Inflammatory macrophage treated with lipopolysaccharide for 1 hour (primary cell): Measurements from ENCODE around the gene ALG10.
"Not testable (repeated sequence)": the region's sequence is repeated elsewhere in the genome, so short reads cannot be mapped to it uniquely, and the experiment has no call there.

ENCODE experiments used
- DNase-seq, 2 donors: peaks; one replicate each; pipeline ENCODE4 v3.0.0-alpha.2; 2020 to 2022

Gene ALG10, protein sequence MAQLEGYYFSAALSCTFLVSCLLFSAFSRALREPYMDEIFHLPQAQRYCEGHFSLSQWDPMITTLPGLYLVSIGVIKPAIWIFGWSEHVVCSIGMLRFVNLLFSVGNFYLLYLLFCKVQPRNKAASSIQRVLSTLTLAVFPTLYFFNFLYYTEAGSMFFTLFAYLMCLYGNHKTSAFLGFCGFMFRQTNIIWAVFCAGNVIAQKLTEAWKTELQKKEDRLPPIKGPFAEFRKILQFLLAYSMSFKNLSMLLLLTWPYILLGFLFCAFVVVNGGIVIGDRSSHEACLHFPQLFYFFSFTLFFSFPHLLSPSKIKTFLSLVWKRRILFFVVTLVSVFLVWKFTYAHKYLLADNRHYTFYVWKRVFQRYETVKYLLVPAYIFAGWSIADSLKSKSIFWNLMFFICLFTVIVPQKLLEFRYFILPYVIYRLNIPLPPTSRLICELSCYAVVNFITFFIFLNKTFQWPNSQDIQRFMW

DNA sequence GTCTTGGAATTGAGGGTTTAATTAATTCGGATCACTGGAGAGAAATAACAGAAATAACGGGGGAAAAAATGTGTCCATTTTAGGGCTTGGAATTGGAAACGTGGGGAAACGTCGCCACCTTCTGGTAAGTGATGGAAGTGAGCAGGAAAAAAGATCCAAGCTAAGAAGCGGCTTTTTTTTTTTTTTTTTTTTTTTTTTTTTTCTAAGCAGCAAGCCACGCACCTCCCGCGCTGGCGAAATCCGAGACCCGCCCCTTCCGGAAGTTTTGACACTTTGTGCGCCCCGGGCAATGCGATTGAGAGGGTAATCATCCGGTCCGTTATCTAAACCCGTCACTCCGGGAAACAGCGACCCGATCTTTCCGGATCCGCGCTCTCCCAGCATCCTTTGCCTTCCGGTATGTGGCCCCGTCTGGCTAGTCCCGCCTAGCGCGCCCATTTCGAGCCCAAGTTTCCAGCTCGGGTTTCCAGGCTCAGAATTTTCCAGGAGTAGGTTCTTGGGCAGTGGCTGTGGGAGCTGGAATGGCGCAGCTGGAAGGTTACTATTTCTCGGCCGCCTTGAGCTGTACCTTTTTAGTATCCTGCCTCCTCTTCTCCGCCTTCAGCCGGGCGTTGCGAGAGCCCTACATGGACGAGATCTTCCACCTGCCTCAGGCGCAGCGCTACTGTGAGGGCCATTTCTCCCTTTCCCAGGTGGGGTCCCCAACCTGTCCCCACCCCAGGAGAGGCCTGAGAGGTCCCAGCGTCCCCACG, at the start of gene ALG10:
Gene ALG10 (plus strand): TSS at position 418 of the 752 bp plus-strand sequence. CDS start 104 bp downstream, at position 522.
- peak; percentile 97 to 99 for DNase-seq

DNA sequence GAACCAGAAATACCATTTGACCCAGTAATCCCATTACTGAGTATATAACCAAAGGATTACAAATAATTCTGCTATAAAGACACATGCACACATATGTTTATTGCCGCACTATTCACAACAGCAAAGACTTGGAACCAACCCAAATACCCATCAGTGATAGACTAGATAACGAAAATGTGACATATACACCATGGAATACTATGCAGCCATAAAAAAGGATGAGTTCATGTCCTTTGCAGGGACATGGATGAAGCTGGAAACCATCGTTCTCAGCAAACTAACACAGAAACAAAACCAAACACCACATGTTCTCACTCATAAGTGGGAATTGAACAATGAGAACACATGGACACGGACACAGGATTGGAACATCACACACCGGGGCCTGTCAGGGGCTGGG, 49.4 kb upstream of the ALG10 start:
- not testable (repeated sequence) for DNase-seq

DNA sequence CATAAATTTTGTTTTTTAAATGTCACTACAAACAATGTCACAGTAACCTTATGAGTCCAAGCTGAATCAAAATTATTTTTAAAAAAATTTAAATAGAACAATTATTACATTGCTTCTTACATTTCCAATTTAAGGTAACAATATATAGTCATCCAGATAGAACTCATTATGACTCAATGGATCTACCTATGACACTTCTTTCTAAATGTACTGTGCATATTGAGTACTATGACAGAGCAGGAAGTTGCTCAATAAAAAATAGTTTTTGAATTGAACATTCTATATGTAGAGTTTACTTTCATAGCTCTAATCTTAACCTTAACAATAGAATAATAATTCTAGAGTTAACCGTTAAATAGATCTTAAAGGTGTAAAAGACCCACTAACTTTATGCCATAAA, 44.4 kb upstream of the ALG10 start:
- DNase-seq = no peak

DNA sequence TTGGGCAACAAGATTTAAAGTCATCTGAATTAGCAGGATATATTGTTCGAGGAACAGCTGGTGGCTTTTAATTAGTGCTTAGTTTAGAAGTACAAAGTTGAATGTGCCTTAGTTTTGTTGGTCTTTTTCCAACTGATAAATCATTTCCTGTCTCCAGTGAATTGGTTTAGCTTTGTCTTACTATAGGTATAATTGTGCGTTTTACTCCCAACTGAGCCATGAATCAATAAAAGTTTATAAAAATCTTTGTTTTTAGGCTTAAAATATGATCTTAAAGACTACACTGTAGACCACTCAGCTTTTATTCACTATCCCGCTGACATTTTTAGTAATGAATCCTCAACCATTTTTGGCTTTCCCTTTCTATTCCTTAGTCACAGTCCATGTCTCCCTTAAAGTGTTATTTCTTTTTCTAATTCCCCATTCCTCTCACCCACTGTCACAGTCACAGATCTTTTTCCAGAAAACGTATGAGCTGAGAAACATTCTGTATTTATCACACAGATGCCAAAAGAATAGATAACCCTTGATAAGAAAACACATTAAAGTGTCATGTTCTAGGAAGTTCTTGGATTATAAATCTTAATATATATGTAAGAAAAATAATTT, 34.0 kb upstream of the ALG10 start:
- no peak for DNase-seq

DNA sequence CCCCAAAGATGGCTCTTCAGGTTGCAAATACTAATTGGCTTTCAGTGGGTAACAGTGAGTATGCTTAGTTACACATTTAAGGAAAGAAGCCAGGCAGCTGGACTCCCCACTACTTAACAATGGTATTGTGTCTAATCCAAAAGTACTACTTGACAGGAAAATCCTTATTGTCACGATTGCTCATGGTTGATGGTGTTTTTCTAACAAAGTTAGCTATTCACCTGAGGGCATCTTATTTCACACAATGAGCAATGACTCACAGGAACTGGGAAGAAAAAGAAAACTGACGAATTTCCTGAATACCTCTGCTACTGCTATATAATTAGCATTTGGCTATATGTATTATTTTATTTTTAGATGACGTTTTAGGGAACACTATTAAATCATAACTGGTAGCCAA, 33.4 kb upstream of the ALG10 start:
- no peak for DNase-seq

DNA sequence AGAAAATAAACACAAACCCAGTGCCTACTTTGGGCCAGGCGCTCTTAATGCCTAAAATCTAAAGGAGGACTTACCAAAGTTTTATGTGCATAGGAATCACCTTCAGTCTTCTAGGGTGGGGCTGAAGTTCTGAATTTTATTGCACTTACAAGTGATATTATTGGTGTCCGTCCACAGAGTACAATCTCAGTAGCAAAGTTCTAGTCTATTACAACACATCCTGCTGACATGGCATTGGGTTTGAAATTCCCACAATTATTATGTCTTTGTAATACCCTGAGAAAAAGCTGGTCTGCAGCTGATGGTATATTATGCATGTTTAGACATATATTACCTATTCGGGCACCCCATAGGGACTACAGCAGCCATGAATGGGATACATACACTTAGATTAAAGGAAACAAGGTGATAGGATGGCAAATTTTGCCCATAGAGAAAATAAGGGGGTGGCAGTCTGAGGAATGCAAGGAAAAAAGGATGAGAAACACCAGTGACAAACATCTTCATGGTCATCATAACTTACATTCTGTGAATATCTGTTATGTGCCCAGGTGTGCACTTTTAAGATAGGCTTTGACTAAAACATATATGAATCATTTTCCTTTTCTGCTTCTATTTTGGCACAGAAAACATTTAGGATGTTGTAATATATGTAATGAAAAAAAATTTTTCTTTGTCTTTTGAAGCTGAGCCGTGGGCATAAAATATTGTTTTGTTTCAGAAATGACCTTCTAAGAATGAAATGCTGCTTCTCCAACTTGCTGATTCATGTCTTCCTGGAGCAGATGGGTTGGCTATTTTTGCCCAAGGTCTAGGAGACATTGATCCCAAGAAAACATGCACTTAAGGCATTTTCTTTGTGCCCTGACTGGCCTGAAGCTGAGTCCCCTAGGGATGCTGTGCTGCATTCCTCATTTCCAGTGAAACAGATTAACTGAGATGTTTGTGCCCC, 27.2 kb upstream of the ALG10 start:
- no peak for DNase-seq

DNA sequence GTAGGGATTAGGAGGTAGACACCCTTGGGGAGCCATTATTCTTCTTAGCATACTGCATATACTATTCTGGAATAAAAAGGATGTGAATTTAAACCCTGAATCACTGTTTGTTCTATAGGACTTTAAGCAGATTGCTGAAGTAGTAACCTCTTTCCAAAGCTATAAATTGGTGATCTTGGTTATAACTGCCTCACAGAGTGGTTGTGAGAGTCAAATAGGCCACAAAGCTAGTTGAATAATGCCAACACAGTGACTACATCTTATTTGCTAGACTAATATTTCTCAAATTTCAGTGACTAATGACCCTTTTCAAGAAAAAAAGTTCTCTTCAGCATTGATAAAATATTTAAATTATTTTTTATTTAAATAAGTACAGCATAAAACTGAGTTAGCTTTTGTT, 13.5 kb upstream of the ALG10 start:
- not testable (repeated sequence) for DNase-seq

DNA sequence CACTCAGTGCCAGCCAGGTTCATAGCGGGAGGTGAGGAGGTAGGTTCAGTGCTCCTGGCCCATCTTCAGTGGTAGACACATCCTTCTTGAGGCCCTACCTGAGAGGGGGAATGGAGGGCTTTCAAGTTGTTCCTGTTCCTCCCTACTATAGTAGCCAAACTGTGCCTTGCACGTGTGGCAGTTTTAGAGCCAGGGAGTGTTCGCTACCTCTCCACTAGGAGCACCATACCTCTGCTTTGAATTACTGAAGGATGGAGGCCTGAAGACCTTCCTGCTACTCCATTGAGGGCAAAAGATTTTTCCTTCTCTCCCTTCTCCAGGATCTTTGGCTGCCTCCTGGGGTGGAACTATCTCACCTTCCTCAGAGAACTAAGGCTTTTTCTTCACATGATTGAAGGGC, 5.9 kb upstream of the ALG10 start:
- DNase-seq = no peak

DNA sequence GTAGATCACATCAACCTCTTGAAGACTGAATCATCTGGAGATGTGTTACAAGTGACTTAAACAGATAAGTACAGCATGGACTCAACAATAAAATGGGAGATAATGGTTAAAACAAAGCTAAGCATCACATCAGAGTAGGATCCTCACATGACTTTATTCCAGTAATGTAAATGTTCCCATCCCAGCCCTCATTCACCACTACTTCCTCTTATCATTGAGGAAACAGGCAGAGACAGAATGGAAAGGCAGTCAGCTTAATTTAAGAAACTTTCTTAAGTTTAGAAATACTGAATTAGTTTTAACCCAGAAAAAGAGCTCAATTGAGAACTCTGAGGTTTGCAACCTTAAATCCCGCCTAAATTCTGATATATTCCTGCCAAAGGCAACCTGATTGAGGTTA, 1.2 kb upstream of the ALG10 start:
- DNase-seq = peak; percentile 16 to 20

DNA sequence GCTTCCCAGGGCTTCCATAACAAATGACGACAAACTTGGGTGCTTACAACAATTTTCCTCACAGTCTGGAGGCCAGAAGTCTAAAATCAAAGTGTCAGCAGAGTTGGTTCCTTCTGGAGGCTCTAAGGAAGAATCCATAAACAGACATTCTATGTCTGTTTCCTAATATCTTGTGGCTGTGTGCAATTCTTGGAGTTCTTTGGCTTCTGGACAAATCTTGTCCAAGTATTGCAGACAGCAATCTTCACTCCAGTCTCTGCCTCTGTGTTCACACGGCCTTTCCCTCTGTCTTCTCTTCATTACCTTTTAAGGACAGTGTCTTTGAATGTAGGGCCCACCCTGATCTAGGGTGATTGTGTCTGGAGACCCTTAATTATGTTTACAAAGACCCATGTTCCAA, 5.4 kb downstream of the ALG10 start:
- not testable (repeated sequence) for DNase-seq

DNA sequence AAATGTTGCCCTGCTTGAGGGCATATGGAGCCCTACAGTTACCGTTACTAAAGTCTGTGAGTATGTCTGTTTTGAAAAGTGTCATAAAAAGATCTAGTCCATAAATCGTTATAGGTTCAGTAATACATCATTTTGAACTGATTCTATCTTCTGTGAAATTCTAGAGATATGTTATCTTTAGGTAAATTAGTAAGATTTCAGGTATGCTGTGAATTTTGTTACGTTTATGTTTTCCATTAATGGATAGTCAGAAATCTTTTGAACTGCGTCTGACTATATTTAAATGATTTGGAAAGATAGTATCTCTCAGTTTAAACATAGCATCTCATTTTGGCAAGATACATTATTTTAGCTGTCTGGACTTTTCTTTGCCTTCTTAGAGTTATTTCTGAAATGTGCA, 8.3 kb downstream of the ALG10 start:
- DNase-seq = no peak

DNA sequence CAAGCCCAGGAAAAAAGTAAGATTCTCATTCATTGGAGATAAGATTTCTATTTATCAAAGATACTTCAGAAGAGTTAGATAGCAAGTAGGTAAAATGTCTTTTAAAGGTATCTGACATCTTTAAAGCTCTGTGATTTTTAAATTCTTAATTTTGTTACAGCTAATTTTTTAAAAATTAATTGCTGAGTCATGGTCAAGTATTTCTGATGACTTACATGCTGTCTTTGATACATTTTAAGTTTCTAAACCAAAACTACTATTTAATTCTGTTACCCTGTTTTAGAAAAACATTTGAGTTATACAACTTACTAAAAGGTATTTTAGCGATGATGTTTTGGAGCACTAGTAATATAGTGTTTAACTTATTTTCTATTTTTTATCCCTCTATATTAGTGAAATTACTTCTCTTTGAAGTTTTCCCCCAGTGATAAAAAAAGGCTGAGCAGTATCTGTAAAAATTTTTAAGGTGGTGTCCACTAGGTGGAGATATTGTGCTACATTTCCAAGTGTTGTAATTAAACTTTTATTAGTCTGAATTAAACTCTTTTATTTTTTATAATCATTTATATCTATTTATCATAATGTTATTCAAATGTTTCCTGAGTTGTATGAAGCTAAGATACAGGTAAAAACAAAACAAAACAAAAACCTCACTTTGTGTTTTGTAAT, 11.5 kb downstream of the ALG10 start:
- peak in 1 of 2 donors; percentile 53 for DNase-seq

DNA sequence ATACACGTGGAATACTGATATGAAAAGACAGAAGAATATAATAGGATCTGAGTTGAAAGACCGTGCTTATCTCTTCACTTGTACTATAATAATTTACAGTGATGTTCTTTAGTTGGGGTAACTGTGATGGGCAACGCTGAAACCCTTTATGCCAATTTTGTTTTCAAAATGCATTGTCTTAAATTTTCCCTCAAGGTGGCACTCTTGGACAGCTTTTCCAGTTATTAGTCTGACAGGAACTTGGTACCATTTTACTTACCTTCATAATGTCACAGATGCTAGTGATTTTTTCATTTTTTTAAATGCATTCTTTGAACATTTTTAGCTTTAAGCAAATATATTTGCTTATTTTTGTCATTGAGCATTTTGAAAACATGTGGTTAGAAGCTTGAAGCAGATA, 16.1 kb downstream of the ALG10 start:
- not testable (repeated sequence) for DNase-seq

DNA sequence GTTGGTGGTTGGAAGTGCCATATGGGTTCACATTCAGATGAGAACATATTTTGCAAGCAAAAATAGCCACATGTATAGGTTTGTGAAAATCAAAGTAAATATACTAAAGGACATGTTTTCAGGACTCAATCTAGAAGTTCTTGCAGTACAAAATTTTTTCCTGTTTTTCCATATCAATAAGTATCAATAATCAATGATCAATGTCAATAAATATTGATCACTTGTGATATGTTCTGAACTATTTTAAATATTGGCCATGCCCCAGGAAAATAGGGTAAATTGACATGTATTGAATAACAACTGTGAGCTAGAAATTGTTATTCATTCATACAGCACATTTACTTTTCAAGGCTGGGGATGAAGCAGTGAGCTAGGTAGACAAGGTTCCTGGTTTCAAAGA, 24.3 kb downstream of the ALG10 start:
- DNase-seq = no peak

DNA sequence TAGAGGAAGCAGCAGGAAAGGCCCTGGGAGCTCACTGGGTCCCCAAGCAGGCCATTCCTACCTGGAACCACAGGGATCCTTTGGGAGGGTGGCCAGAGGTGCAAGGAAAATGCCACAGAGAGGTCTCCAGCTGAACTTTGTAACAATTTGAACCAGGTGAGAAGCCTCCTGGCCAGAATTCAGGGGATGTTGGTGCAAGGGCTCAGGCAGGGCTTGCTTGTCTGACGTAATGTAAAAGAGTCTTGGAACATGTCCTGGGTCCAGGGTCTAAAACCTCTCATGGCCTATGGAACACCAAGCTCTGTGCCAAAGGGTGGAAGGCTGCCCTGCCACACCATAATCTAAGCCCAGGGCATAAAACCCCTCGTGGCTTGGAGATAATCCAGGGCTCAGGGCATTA, 25.6 kb downstream of the ALG10 start:
- DNase-seq = not testable (repeated sequence)

DNA sequence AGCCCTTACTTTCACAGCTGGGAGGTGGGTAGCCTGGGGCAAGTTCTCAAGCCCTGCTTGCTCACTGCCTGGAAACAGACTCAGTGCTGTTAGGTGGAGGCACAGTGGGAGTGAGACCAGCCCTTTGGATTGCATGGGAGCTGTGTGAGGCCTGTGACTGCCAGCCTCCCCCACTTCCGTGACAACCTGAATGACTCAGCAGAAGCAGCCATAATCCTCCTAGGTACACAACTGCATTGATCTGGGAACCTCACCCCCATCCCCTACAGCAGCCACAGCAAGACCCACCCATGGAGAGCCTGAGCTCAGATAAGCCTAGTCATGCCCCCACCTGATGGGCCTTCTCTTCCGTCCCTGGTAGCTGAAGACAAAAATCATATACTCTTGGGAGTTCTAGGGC, 26.4 kb downstream of the ALG10 start:
- no peak for DNase-seq

DNA sequence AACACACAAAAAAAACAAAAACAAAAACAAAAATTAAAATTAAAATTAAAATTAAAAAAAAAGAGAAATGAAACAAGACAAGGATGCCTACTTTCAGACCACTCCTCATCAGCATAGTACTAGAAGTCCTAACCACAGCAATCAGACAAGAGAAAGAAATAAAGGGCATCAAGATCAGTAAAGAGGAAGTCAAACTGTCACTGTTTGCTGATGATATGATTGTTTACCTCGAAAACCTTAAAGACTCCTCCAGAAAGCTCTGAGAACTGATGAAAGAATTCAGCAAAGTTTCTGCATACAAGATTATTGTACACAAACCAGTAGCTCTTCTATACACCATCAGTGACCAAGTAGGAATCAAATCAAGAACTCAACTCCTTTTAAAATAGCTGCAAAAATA, 29.2 kb downstream of the ALG10 start:
- DNase-seq = no peak

DNA sequence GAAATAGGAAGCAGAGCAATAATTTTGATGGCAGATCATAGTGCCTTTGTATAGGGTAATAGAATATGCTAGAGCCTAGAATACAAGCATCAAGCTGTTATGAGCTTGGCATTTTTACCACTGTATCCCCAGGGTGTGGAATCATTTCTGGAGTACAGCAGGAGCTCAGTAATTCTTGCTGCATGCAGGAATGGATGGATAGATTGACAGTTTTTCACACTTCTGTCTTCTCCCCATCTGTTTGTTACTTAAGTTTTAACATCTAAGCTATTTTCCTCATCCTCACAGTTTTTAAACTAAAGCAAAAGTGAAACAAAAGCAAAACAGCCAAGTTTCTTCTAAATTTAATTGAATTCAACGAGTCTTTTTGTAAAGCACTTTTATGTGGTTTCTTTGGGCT, 32.6 kb downstream of the ALG10 start:
- no peak for DNase-seq
